WTC11 (cell line): ENCODE results near the gene MRPS27. TPM values are rescaled to one million over a fixed set of nuclear protein-coding genes. Genes with fewer than 3 reads are reported as not detected.
"Not testable (repeated sequence)": the region's sequence is repeated elsewhere in the genome, so short reads cannot be mapped to it uniquely, and the experiment has no call there.

ENCODE experiments used
- ATAC-seq: fragments of 200-7000 bp; cut with Tn5 transposase; 2 replicates; pipeline ENCODE4 v1.10.0; 2021; ENCODE audit warnings: mild to moderate bottlenecking, moderate library complexity
- CTCF ChIA-PET: fragments of 300-600 bp; sonication (Branson Sonifier 250); formaldehyde crosslinking; loops from one replicate; lab custom pipeline; 2021; ENCODE audit warnings: antibody characterized with exemption; lab: Charles Lee
- POLR2A ChIA-PET: fragments of 350-600 bp; sonication (Branson Sonifier 250); formaldehyde crosslinking; loops from one replicate; lab custom pipeline; 2021; ENCODE audit warnings: antibody characterized with exemption; lab: Charles Lee
- DNase-seq: peaks from one replicate; pipeline ENCODE4 v3.0.0; 2021; ENCODE audit warnings: low spot score
- H3K27ac Mint-ChIP-seq: 2 replicates; pipeline ENCODE4 v1.8.0; 2021; ENCODE audit warnings: mixed read lengths
- H3K27me3 Mint-ChIP-seq: 2 replicates; pipeline ENCODE4 v1.8.0; 2021; ENCODE audit warnings: low read depth, mild to moderate bottlenecking, moderate library complexity, mixed read lengths
- H3K36me3 Mint-ChIP-seq: 2 replicates; pipeline ENCODE4 v1.8.0; 2021; ENCODE audit warnings: mixed read lengths
- H3K4me1 Mint-ChIP-seq: 2 replicates; pipeline ENCODE4 v1.8.0; 2022; ENCODE audit warnings: mixed read lengths
- H3K4me3 Mint-ChIP-seq: 2 replicates; pipeline ENCODE4 v1.8.0; 2021; ENCODE audit warnings: mild to moderate bottlenecking, moderate library complexity, mixed read lengths
- H3K9me3 Mint-ChIP-seq: 2 replicates; pipeline ENCODE4 v1.8.0; 2021; ENCODE audit warnings: mixed read lengths
- ATF1 ChIP-seq: sonication (generic); formaldehyde crosslinking; IDR thresholded peaks from 2 replicates; pipeline ENCODE4 v1.8.1; 2023; ENCODE audit warnings: mild to moderate bottlenecking, moderate library complexity, missing genetic modification reagents
- CREM ChIP-seq: sonication (generic); formaldehyde crosslinking; IDR thresholded peaks from 2 replicates; pipeline ENCODE4 v1.8.1; 2022; ENCODE audit warnings: mild to moderate bottlenecking, missing genetic modification reagents, moderate library complexity
- GRHL2 ChIP-seq: fragments of 250-450 bp; sonication (Bioruptor Pico); IDR thresholded peaks from 2 replicates; pipeline ENCODE4 v1.8.0; 2022; ENCODE audit warnings: mild to moderate bottlenecking, moderate library complexity; ENCODE audit not compliant: insufficient replicate concordance, severe bottlenecking
- NR1H2 ChIP-seq: sonication (generic); formaldehyde crosslinking; IDR thresholded peaks from 2 replicates; pipeline ENCODE4 v1.9.0; 2021; ENCODE audit warnings: mild to moderate bottlenecking, moderate library complexity, missing genetic modification reagents
- TCF7 ChIP-seq: sonication (generic); formaldehyde crosslinking; IDR thresholded peaks from 2 replicates; pipeline ENCODE4 v1.8.0; 2022; ENCODE audit warnings: mild to moderate bottlenecking, low read depth, missing genetic modification reagents, moderate library complexity
- ZNF121 ChIP-seq: sonication (generic); formaldehyde crosslinking; IDR thresholded peaks from 2 replicates; pipeline ENCODE4 v1.8.0; 2023; ENCODE audit warnings: missing genetic modification reagents
- ZNF219 ChIP-seq: sonication (generic); formaldehyde crosslinking; IDR thresholded peaks from 2 replicates; pipeline ENCODE4 v1.8.0; 2023; ENCODE audit warnings: missing genetic modification reagents, mild to moderate bottlenecking, borderline replicate concordance
- ZNF317 ChIP-seq: sonication (generic); formaldehyde crosslinking; IDR thresholded peaks from 2 replicates; pipeline ENCODE4 v1.8.1; 2023; ENCODE audit warnings: low read depth, mild to moderate bottlenecking, moderate library complexity, missing genetic modification reagents, borderline replicate concordance
- total RNA-seq: library from RNA; stranded (reverse); gene quantifications from 3 replicates; pipeline ENCODE4 v1.2.3, GENCODE V29; 2021
- TF ChIP-seq, protein P1 (sequence below): fragments of 250-450 bp; sonication (Bioruptor Pico); conservative IDR thresholded peaks from 2 replicates; pipeline ENCODE4 v1.9.0; 2021; ENCODE audit warnings: mild to moderate bottlenecking
- TF ChIP-seq, protein P2 (sequence below): sonication (generic); formaldehyde crosslinking; IDR thresholded peaks from 2 replicates; pipeline ENCODE4 v1.8.1; 2023; ENCODE audit warnings: mild to moderate bottlenecking, missing genetic modification reagents, moderate library complexity
- TF ChIP-seq, protein P3 (sequence below): fragments of 250-450 bp; sonication (Bioruptor Pico); IDR thresholded peaks from 2 replicates; pipeline ENCODE4 v1.9.0; 2021; ENCODE audit warnings: mild to moderate bottlenecking
- TF ChIP-seq, protein P4 (sequence below): fragments of 250-450 bp; sonication (Bioruptor Pico); IDR thresholded peaks from 2 replicates; pipeline ENCODE4 v1.8.0; 2021; ENCODE audit warnings: mild to moderate bottlenecking
- TF ChIP-seq, protein P5 (sequence below): fragments of 250-450 bp; sonication (Bioruptor Pico); IDR thresholded peaks from 2 replicates; pipeline ENCODE4 v1.9.0; 2021; ENCODE audit warnings: moderate library complexity, mild to moderate bottlenecking, inconsistent platforms, borderline replicate concordance
- TF ChIP-seq, protein P6 (sequence below): sonication (generic); formaldehyde crosslinking; conservative IDR thresholded peaks from 2 replicates; pipeline ENCODE4 v1.8.1; 2022; ENCODE audit warnings: mild to moderate bottlenecking, missing genetic modification reagents
- TF ChIP-seq, protein P7 (sequence below): sonication (generic); formaldehyde crosslinking; IDR thresholded peaks from 2 replicates; pipeline ENCODE4 v1.8.1; 2022; ENCODE audit warnings: low read depth, missing genetic modification reagents, borderline replicate concordance

The MRPS27 gene
- total RNA-seq, 1 experiment from 2014 or later: 80.1 TPM

DNA sequence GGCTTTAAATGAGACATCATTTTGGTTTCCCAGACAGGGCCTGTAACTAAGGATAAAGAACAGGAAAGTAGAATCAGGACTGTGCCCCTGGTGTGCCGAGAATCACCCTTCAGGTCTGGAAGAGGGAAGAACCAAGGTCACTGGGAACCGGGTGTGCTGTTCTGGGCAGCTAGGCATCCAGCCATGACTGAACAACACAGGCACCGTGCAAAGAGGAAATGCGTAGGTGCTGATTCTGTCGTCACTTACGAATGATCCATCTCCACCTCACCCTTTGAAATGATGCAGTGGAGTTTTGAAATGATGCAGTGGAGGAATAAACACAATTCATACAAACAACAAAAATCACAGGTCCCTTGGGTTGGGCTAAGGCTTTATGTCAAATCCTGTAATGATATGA, 148.4 kb downstream of the MRPS27 start (continued):
- TF ChIP-seq TCF7 (CRISPR knock-in tag) (no peak), CREM (CRISPR knock-in tag) (no peak), ATF1 (CRISPR knock-in tag) (no peak), GRHL2 (CRISPR knock-in tag) (no peak), ZNF317 (CRISPR knock-in tag) (no peak), ZNF219 (CRISPR knock-in tag) (no peak), NR1H2 (no peak)
- TF ChIP-seq, protein P1, sequence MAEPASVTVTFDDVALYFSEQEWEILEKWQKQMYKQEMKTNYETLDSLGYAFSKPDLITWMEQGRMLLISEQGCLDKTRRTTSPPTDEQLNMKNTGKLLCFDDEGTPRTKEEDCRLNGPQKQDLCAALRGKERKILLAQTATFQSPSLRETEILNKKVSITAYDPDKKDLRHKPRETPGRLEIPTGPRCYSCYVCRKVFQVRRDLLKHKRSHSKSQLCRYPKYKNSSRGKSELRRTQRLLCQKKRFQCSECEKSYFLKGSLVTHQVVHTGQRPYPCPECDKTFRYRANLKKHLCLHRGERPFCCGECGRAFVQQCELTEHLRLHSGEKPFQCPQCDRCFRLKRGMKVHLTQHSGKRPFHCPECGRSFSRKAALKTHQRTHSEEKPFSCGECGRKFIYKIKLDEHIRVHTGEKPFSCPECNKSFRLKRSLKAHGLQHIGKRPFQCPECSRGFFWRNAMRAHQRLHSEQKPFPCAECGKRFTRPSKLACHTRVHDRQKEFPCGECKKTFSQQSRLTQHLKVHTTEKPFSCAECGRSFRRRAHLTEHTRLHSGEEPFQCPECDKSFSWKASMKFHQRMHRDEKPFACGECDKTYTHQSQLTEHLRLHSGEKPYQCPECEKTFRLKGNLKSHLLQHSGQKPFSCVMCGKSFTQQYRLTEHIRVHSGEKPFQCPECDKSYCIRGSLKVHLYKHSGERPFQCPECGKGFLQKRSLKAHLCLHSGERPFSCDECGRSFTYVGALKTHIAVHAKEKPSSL: no peak
- TF ChIP-seq, protein P2, sequence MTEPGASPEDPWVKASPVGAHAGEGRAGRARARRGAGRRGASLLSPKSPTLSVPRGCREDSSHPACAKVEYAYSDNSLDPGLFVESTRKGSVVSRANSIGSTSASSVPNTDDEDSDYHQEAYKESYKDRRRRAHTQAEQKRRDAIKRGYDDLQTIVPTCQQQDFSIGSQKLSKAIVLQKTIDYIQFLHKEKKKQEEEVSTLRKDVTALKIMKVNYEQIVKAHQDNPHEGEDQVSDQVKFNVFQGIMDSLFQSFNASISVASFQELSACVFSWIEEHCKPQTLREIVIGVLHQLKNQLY (CRISPR knock-in tag): no peak
- TF ChIP-seq, protein P3, sequence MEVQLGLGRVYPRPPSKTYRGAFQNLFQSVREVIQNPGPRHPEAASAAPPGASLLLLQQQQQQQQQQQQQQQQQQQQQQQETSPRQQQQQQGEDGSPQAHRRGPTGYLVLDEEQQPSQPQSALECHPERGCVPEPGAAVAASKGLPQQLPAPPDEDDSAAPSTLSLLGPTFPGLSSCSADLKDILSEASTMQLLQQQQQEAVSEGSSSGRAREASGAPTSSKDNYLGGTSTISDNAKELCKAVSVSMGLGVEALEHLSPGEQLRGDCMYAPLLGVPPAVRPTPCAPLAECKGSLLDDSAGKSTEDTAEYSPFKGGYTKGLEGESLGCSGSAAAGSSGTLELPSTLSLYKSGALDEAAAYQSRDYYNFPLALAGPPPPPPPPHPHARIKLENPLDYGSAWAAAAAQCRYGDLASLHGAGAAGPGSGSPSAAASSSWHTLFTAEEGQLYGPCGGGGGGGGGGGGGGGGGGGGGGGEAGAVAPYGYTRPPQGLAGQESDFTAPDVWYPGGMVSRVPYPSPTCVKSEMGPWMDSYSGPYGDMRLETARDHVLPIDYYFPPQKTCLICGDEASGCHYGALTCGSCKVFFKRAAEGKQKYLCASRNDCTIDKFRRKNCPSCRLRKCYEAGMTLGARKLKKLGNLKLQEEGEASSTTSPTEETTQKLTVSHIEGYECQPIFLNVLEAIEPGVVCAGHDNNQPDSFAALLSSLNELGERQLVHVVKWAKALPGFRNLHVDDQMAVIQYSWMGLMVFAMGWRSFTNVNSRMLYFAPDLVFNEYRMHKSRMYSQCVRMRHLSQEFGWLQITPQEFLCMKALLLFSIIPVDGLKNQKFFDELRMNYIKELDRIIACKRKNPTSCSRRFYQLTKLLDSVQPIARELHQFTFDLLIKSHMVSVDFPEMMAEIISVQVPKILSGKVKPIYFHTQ (CRISPR knock-in tag): no peak
- TF ChIP-seq, protein P4, sequence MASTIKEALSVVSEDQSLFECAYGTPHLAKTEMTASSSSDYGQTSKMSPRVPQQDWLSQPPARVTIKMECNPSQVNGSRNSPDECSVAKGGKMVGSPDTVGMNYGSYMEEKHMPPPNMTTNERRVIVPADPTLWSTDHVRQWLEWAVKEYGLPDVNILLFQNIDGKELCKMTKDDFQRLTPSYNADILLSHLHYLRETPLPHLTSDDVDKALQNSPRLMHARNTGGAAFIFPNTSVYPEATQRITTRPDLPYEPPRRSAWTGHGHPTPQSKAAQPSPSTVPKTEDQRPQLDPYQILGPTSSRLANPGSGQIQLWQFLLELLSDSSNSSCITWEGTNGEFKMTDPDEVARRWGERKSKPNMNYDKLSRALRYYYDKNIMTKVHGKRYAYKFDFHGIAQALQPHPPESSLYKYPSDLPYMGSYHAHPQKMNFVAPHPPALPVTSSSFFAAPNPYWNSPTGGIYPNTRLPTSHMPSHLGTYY (CRISPR knock-in tag): no peak
- TF ChIP-seq, protein P5, sequence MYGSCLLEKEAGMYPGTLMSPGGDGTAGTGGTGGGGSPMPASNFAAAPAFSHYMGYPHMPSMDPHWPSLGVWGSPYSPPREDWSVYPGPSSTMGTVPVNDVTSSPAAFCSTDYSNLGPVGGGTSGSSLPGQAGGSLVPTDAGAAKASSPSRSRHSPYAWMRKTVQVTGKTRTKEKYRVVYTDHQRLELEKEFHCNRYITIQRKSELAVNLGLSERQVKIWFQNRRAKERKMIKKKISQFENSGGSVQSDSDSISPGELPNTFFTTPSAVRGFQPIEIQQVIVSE (CRISPR knock-in tag): no peak
- TF ChIP-seq, protein P6, sequence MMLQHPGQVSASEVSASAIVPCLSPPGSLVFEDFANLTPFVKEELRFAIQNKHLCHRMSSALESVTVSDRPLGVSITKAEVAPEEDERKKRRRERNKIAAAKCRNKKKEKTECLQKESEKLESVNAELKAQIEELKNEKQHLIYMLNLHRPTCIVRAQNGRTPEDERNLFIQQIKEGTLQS: no peak
- TF ChIP-seq, protein P7, sequence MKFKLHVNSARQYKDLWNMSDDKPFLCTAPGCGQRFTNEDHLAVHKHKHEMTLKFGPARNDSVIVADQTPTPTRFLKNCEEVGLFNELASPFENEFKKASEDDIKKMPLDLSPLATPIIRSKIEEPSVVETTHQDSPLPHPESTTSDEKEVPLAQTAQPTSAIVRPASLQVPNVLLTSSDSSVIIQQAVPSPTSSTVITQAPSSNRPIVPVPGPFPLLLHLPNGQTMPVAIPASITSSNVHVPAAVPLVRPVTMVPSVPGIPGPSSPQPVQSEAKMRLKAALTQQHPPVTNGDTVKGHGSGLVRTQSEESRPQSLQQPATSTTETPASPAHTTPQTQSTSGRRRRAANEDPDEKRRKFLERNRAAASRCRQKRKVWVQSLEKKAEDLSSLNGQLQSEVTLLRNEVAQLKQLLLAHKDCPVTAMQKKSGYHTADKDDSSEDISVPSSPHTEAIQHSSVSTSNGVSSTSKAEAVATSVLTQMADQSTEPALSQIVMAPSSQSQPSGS (CRISPR knock-in tag): no peak

DNA sequence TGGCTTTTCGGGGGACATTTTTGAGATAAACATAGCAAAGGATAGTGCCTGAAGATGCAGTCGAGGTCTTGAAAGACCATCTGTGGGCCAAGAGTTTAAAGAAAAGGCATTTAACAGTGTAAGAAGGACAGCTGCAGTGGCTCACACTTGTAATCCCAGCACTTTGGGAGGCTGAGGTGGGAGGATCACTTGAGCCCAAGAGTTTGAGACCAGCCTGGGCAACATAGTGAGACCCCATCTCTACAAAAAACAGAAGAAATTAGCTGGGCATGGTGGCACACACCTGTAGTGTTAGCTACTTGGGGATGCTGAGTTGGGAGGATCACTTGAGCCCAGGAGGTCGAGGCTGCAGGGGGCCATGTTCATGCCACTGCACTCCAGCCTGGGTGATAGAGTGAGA, 148.9 kb downstream of the MRPS27 start:
- H3K36me3 Mint-ChIP-seq, POLR2A ChIA-PET, H3K4me3 Mint-ChIP-seq, CTCF ChIA-PET, ATAC-seq, DNase-seq, H3K9me3 Mint-ChIP-seq, H3K27me3 Mint-ChIP-seq, H3K27ac Mint-ChIP-seq: not testable (repeated sequence)
- TF ChIP-seq ZNF121 (CRISPR knock-in tag): peak; percentile 87
- peaks cover 49% of the 10 kb centered on the region for H3K4me1 Mint-ChIP-seq
